SK-N-SH treated with all-trans-retinoic acid at 6 μM for 48 hours (cell line): ENCODE data around the gene GPATCH3.

ENCODE experiments used
- ARNTL ChIP-seq: fragments of 450-650 bp; formaldehyde crosslinking; IDR thresholded peaks from 2 replicates; pipeline ENCODE4 v1.5.0; 2020; ENCODE audit warnings: low read depth, mild to moderate bottlenecking, moderate library complexity, borderline replicate concordance
- GLIS3 ChIP-seq: fragments of 250-450 bp; sonication (Bioruptor Pico); IDR thresholded peaks from 2 replicates; pipeline ENCODE4 v1.5.0; 2020; ENCODE audit warnings: mild to moderate bottlenecking, moderate library complexity
- ZC3H10 ChIP-seq: fragments of 250-450 bp; sonication (Bioruptor Pico); IDR thresholded peaks from 2 replicates; pipeline ENCODE4 v1.5.1; 2021; ENCODE audit warnings: mild to moderate bottlenecking, moderate library complexity
- ZFP3 ChIP-seq: fragments of 250-450 bp; sonication (Bioruptor Pico); IDR thresholded peaks from 2 replicates; pipeline ENCODE4 v1.5.0; 2020; ENCODE audit warnings: mild to moderate bottlenecking, moderate library complexity
- ZFP30 ChIP-seq: fragments of 450-650 bp; formaldehyde crosslinking; IDR thresholded peaks from 2 replicates; pipeline ENCODE4 v1.5.0; 2022; ENCODE audit warnings: mild to moderate bottlenecking, moderate library complexity
- ZNF8 ChIP-seq: fragments of 450-650 bp; formaldehyde crosslinking; IDR thresholded peaks from 2 replicates; pipeline ENCODE4 v1.5.0; 2020; ENCODE audit warnings: mild to moderate bottlenecking, moderate library complexity
- TF ChIP-seq, protein P1 (sequence below): fragments of 250-450 bp; sonication (Bioruptor Pico); IDR thresholded peaks from 2 replicates; pipeline ENCODE4 v1.5.1; 2020; ENCODE audit warnings: low read depth, mild to moderate bottlenecking, moderate library complexity

DNA sequence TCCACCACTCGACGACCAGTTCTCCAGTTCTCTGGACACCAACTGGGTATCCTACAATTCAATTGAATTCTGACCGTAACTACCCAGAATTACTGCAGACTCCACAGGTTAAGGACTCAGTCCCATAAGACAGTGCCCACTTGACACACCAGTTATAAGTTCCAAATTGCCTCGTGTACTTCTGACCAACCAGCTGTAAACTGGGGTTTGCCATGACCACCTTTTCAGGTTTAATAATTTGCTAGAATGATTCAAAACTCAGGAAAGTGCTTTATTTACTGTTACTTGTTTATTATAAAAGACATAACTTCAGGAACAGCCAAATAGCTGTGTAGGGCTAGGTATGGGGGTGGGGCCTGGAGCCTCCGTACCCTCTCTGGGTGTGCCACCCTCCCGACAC, 36.6 kb upstream of the GPATCH3 start:
- TF ChIP-seq, protein P1, sequence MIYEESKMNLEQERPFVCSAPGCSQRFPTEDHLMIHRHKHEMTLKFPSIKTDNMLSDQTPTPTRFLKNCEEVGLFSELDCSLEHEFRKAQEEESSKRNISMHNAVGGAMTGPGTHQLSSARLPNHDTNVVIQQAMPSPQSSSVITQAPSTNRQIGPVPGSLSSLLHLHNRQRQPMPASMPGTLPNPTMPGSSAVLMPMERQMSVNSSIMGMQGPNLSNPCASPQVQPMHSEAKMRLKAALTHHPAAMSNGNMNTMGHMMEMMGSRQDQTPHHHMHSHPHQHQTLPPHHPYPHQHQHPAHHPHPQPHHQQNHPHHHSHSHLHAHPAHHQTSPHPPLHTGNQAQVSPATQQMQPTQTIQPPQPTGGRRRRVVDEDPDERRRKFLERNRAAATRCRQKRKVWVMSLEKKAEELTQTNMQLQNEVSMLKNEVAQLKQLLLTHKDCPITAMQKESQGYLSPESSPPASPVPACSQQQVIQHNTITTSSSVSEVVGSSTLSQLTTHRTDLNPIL (CRISPR knock-in tag) = no peak
- TF ChIP-seq GLIS3 (CRISPR knock-in tag) = no peak
- no peak for TF ChIP-seq ZFP3 (CRISPR knock-in tag)
- no peak for TF ChIP-seq ZFP30 (CRISPR knock-in tag)
- TF ChIP-seq ZNF8 (CRISPR knock-in tag) = no peak
- TF ChIP-seq ZC3H10 (CRISPR knock-in tag) = no peak
- TF ChIP-seq ARNTL (CRISPR knock-in tag) = no peak
